Measurements from ENCODE around the gene CDC5L. TPM values are rescaled to one million over a fixed set of nuclear protein-coding genes. Genes with fewer than 3 reads are reported as not detected.

The CDC5L gene
- total RNA-seq, 4 donors from 2014 or later: 12.3 to 19.2 (median 13.9) TPM

DNA sequence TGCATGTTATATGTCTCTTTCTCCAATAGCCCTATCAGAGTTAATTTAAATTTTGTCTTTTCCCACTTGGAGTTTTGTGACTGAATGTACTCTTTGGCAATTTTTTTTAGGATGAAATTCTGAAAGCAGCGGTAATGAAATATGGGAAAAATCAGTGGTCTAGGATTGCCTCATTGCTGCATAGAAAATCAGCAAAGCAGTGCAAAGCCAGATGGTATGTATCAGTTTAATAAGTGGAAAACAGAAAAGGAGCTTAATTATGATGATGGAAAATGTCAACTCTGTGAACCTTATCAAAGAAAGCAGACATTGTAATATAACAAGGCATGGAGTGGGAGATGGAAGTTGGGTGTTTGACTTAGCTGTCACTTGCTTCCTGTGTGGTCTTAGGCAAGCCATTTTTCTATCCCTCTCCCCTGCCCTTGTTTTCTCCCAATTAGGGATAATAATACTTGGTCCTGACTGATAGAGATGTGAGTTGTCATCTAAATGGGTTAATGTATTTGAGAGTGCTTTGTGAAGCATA lies 2.7 kb downstream of the CDC5L start:
- no peak for TF ChIP-seq POLR2A (IDR thresholded peaks at IDR 0.05)
- TF ChIP-seq, protein P1, sequence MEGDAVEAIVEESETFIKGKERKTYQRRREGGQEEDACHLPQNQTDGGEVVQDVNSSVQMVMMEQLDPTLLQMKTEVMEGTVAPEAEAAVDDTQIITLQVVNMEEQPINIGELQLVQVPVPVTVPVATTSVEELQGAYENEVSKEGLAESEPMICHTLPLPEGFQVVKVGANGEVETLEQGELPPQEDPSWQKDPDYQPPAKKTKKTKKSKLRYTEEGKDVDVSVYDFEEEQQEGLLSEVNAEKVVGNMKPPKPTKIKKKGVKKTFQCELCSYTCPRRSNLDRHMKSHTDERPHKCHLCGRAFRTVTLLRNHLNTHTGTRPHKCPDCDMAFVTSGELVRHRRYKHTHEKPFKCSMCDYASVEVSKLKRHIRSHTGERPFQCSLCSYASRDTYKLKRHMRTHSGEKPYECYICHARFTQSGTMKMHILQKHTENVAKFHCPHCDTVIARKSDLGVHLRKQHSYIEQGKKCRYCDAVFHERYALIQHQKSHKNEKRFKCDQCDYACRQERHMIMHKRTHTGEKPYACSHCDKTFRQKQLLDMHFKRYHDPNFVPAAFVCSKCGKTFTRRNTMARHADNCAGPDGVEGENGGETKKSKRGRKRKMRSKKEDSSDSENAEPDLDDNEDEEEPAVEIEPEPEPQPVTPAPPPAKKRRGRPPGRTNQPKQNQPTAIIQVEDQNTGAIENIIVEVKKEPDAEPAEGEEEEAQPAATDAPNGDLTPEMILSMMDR (IDR thresholded peaks at IDR 0.05): no peak
- intact Hi-C loops (cut with DNase I; ENCODE audit: low total_unique reads): no loop called here
- 75 to 79% methylated on average over 1 of the region's 1 CpG for WGBS, 2 donors
- H3K4me3 ChIP-seq (ENCODE audit: low read depth, poor library complexity, severe bottlenecking): no peak overlapping the region
- DNase-seq (ENCODE audit: low spot score in 2 of 2): no peak

DNA sequence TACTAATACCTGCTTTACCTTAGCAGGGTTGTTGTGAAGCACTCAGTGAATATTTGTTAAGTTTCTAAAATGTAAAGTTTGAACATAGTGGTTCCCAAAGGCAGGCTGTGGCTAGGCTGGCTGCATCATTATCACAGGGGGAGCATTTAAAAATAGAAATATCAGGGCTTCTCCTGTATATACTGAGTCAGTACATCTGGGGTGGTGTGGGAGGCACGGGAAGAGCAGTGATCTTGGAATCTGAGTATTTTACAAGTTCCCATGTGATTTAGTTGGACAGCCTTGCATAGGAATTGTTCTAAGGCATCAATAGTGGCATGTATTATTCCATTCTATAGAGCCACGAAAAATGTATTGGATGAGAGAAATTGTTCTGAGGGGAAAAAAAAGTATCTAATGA lies 8.0 kb downstream of the CDC5L start:
- 73 to 82% methylated on average over 2 of the region's 2 CpGs for WGBS, 2 donors
- H3K4me3 ChIP-seq (ENCODE audit: low read depth, poor library complexity, severe bottlenecking): no peak overlapping the region
- intact Hi-C loops (cut with DNase I; ENCODE audit: low total_unique reads): no loop called here
- no peak for DNase-seq (ENCODE audit: low spot score in 2 of 2)
- no peak for TF ChIP-seq POLR2A (IDR thresholded peaks at IDR 0.05)
- TF ChIP-seq, protein P1 (IDR thresholded peaks at IDR 0.05): no peak

DNA sequence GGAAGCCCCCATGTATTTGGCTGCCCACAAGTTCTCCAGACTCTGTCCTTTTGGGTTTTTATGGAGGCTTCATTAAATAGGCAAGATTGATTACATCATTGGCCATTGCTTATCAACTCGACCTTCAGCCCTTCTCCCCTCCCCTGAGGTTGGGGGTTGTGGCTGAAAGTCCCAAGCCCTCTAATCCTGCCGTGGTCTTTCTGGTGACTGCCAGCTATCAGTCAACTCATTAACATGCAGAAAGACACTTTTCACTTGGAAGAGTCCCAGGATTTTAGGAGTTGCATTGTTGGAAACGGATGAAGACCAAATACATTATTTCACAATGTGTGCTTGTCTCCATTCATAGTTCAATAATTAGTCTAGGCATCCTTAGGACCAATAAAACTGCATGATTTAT lies 9.5 kb downstream of the CDC5L start:
- 56 to 64% methylated on average over 3 of the region's 3 CpGs for WGBS, 2 donors
- intact Hi-C loops (cut with DNase I; ENCODE audit: low total_unique reads): no loop called here
- DNase-seq (ENCODE audit: low spot score in 2 of 2): no peak

DNA sequence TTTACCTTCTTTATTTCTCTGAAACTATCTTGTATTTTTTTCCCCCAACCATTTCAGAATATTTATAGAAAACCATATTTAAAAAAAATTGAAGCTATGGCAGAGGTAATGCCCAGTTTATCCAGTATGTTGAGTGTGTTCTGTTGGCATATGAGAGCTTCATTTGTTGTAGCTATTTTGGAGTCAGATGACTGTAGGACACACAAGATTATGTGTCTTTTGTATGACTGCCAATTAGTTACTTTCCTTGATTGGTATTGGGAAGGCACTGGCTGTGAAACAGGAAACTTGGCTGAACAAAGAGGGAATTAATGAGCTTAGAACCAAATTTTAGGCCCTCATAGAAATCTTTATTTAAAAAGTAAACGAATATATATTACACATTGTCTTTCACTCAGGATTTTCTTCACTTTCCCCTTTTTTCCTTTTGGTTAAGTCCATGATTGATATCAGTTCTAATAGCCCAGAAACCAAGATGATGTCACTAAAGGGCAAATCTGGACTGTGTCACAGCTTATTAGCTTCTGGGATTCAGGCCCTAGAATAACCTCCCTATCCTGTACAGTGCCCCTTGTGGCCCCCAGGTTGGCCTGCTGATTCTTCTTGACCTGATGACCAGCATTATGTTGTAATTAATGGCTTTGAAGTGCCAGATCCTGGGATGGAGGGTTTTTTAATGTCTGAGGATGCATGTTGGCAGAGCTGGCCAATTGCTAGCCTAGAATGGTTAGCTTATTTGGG lies 10.1 kb downstream of the CDC5L start:
- no peak overlapping the region for H3K4me3 ChIP-seq (ENCODE audit: low read depth, poor library complexity, severe bottlenecking)
- no peak for TF ChIP-seq POLR2A (IDR thresholded peaks at IDR 0.05)
- TF ChIP-seq, protein P1 (IDR thresholded peaks at IDR 0.05): no peak
- WGBS, 2 donors: 83 to 88% methylated on average over 1 of the region's 1 CpG
- DNase-seq (ENCODE audit: low spot score in 2 of 2): no peak
- intact Hi-C loops (cut with DNase I; ENCODE audit: low total_unique reads): no loop called here

More for the DNA sequence above, 9.5 kb downstream of the CDC5L start:
- no peak overlapping the region for H3K4me3 ChIP-seq (ENCODE audit: low read depth, poor library complexity, severe bottlenecking)
- TF ChIP-seq, protein P1 (IDR thresholded peaks at IDR 0.05): no peak
- no peak for TF ChIP-seq POLR2A (IDR thresholded peaks at IDR 0.05)

DNA sequence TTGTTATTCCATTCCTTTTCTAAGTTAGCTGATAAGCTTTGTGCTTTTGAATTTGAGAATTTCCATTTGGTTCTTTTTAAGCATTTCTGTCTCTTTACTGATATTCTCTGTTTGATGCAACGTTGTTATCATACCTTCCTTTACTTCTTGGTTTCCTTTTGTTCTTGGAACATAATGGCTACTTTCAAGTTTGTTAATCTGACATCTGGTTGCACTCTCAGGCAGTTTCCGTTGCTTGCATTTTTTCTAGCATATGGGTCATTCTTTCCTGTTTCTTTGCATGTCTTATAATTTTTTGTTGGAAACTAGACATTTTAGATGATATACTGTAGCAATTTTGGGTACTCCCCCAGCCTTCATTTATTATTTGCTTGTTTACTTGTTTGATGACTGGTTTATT lies 12.5 kb downstream of the CDC5L start:
- WGBS, 2 donors: 57 to 70% methylated on average over 2 of the region's 2 CpGs
- intact Hi-C loops (cut with DNase I; ENCODE audit: low total_unique reads): no loop called here
- no peak overlapping the region for H3K4me3 ChIP-seq (ENCODE audit: low read depth, poor library complexity, severe bottlenecking)
- no peak for TF ChIP-seq POLR2A (IDR thresholded peaks at IDR 0.05)
- TF ChIP-seq, protein P1 (IDR thresholded peaks at IDR 0.05): no peak
- DNase-seq (ENCODE audit: low spot score in 2 of 2): no peak

Measured in lower leg skin (tissue), 4 donors.